ENCODE results near the gene NRF1. TPM values are rescaled to one million over a fixed set of nuclear protein-coding genes. Genes with fewer than 3 reads are reported as not detected.

Gene NRF1
- total RNA-seq, 1 donor from 2014 or later: 16.7 TPM

DNA sequence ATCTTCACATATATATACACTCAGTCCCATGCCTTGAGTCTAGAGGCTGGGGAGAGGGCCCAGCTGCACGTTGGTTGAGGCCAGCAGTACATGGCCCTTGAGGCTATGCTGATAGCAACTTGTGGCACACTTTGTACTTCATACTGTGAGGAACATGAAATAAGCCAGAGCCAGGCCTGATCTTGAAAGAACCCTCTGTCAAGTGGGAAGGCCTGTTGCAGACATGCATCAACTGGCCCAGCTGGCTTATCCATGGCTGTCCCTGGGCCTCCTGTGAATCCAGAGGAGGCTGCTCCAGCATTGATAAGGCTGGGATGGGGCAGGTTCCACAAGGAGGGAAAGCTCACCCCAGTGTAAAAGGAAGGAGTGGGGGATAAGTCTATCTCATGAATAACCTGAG is 140.4 kb downstream of the NRF1 start:
- peaks cover 57% of the 10 kb centered on the region for H3K36me3 ChIP-seq
- no peak overlapping the region for H3K4me3 ChIP-seq
- H3K9me3 ChIP-seq: no peaks in the 10 kb centered on the region
- DNase-seq (no peak), ATAC-seq (no peak)
- intact Hi-C loops (cut with DNase I): no loop called here
- H3K27me3 ChIP-seq (ENCODE audit: low read depth): no peaks in the 10 kb centered on the region
- TF ChIP-seq, protein P1, sequence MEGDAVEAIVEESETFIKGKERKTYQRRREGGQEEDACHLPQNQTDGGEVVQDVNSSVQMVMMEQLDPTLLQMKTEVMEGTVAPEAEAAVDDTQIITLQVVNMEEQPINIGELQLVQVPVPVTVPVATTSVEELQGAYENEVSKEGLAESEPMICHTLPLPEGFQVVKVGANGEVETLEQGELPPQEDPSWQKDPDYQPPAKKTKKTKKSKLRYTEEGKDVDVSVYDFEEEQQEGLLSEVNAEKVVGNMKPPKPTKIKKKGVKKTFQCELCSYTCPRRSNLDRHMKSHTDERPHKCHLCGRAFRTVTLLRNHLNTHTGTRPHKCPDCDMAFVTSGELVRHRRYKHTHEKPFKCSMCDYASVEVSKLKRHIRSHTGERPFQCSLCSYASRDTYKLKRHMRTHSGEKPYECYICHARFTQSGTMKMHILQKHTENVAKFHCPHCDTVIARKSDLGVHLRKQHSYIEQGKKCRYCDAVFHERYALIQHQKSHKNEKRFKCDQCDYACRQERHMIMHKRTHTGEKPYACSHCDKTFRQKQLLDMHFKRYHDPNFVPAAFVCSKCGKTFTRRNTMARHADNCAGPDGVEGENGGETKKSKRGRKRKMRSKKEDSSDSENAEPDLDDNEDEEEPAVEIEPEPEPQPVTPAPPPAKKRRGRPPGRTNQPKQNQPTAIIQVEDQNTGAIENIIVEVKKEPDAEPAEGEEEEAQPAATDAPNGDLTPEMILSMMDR (IDR thresholded peaks at IDR 0.05): no peak
- H3K4me1 ChIP-seq: no peaks in the 10 kb centered on the region
- no peak overlapping the region for H3K27ac ChIP-seq

DNA sequence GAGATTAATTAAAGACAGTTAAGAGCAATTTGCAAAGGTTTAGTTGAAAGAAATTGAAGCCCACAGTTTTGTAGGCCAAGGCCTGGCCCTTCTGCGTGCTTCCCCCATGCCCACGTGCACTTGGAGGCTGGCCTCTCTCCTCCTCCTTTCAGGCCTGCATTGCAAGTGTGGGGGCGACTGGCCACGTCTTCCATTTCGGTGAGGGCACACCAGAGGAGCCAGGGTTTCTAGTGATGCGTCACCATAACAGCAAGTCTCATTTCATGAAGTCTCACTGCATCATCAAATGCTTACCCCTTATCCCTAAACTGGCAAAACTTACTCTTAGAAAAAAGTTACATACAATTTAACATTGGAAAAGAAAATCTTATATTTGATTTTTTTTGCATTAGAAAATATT is 141.2 kb downstream of the NRF1 start:
- intact Hi-C loops (cut with DNase I): no loop called here
- Histone ChIP-seq H3K9me3 (no peaks in the 10 kb centered on the region), H3K36me3 (peaks cover 54% of the 10 kb centered on the region), H3K4me1 (no peaks in the 10 kb centered on the region), H3K27ac (no peak overlapping the region), H3K27me3 (ENCODE audit: low read depth) (no peaks in the 10 kb centered on the region), H3K4me3 (no peak overlapping the region)
- DNase-seq: no peak
- TF ChIP-seq, protein P1 (IDR thresholded peaks at IDR 0.05): no peak
- ATAC-seq: no peak

DNA sequence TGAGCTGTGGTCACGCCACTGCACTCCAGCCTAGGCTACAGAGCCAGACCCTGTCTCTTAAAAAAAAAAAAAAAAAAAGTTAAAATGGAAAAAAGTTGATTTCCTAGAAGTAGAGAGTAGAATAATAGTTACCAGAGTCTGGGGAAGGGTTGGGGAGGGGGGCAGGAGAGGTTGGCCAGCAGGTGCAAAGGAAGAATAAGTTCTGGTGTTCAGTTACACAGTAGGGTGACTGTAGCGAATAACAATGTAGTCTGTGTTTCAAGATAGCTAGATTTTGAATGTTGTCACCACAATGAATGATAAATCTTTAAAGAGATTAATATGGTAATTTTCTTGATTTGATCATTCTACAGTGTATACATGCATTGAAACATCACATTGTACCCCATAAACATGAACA is 142.9 kb downstream of the NRF1 start:
- Histone ChIP-seq H3K4me3 (no peak overlapping the region), H3K27ac (no peak overlapping the region), H3K36me3 (peaks cover 46% of the 10 kb centered on the region), H3K9me3 (no peaks in the 10 kb centered on the region), H3K27me3 (ENCODE audit: low read depth) (no peaks in the 10 kb centered on the region), H3K4me1 (no peaks in the 10 kb centered on the region)
- intact Hi-C loops (cut with DNase I): no loop called here
- TF ChIP-seq, protein P1 (IDR thresholded peaks at IDR 0.05): no peak
- DNase-seq: no peak
- ATAC-seq: no peak

DNA sequence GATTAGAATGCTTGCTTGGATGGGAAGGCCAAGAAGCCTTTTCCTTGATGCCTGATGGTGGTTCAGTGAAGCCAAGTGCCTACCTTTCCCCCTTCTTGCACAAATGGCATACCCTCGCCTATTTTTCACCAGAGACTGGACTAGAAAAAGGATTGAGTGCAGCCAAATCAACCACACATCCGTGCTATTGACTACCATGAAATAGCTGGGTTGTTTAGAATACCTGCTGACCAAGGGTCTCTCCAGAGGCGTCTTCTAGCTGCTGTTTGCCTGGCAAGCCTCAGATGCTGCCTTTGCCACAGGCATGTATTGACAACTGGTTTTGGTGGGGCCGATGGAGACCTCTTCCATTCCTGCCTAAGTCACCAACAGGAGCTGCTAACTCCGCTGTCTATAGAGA is 146.5 kb downstream of the NRF1 start:
- ATAC-seq: no peak
- no peak for DNase-seq
- Histone ChIP-seq H3K36me3 (peaks cover 35% of the 10 kb centered on the region), H3K27ac (no peak overlapping the region), H3K27me3 (ENCODE audit: low read depth) (no peaks in the 10 kb centered on the region), H3K9me3 (no peaks in the 10 kb centered on the region), H3K4me3 (no peak overlapping the region), H3K4me1 (no peaks in the 10 kb centered on the region)
- TF ChIP-seq, protein P1 (IDR thresholded peaks at IDR 0.05): no peak
- intact Hi-C loops (cut with DNase I): no loop called here

DNA sequence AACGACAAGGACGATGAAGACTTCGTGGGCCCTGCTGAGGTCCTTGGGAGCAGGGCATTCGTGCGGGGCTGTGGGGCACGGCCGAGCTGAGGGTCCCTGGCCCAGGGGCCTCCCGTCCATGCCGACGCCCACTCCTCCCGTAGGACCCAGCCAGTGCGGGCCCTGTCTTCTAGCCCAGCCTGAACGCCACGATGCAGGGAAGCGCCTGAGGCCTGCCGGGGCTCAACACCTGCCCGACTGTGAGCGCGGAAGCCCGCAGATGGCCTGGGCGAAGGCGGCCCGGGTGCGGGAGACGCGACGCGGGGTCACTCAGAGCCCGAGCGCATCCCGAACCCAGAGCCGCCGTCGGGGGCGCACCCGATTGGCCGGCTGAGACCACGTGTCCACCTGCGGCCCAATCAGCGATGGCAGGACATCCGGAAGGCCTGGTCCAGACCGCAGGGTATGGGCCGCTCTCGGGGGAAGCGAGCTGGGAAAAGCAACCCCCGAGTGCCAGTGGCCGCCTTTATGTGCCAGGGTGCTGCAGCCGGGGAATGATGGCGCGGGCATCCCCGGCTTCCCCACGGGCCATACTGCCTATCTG is 151.0 kb downstream of the NRF1 start:
- intact Hi-C loops (cut with DNase I): no loop called here

More for the DNA sequence above, 151.0 kb downstream of the NRF1 start:
- Histone ChIP-seq H3K27ac (no peak overlapping the region), H3K9me3 (no peaks in the 10 kb centered on the region), H3K4me1 (no peaks in the 10 kb centered on the region), H3K27me3 (ENCODE audit: low read depth) (no peaks in the 10 kb centered on the region), H3K4me3 (no peak overlapping the region), H3K36me3 (no peaks in the 10 kb centered on the region)
- TF ChIP-seq, protein P1 (IDR thresholded peaks at IDR 0.05): no peak
- ATAC-seq: no peak
- no peak for DNase-seq
